ENCODE measurements around the gene NUP85. TPM values are rescaled to one million over a fixed set of nuclear protein-coding genes. Genes with fewer than 3 reads are reported as not detected.

Gene NUP85
- polyA plus RNA-seq, 1 donor from 2014 or later, result 84.1 TPM

DNA sequence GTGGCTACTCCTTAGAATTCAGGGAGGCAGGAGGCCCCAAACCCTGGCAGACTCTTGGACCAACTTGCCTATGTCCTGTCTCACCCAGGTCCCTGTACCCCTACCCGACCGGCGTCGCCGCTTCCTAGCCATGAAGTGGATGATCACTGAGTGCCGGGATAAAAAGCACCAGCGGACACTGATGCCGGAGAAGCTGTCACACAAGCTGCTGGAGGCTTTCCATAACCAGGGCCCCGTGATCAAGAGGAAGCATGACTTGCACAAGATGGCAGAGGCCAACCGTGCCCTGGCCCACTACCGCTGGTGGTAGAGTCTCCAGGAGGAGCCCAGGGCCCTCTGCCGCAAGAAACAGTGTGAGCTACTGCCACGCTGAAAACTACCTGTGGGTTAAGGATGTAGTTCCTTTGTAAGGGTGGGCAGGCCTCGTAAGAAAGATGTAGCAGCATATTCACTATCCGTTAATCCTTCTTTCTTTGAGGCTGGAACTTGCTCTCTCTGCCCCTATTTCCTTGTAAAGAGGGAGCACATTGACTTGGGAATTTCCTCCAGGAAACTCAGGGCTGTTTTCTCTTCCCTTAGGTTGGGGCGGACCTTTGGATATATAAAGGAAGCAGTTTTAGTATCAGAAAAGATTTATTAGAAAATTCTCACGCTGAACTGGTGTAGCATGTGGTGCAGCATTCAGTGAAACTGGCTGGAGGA lies 60.3 kb downstream of the NUP85 start:
- Histone ChIP-seq H3K79me2 (replicated peaks; ENCODE audit: insufficient read depth, low read length) (peaks cover 14% of the 10 kb centered on the region), H3K27ac (ENCODE audit: low read length) (no peak overlapping the region), H3K9ac (ENCODE audit: low read length) (no peak overlapping the region), H3K9me2 (ENCODE audit: insufficient read depth, low read length) (no peaks in the 10 kb centered on the region), H3F3A (ENCODE audit: insufficient read depth, low read length, poor library complexity, severe bottlenecking) (no peaks in the 10 kb centered on the region), H3K4me2 (ENCODE audit: low read length) (no peak overlapping the region), H3K36me3 (ENCODE audit: insufficient read depth, low read length) (no peaks in the 10 kb centered on the region), H3K27me3 (ENCODE audit: insufficient read depth, low read depth, low read length) (no peaks in the 10 kb centered on the region), H2AFZ (ENCODE audit: low read depth, low read length) (no peak overlapping the region), H4K20me1 (ENCODE audit: insufficient read depth) (no peaks in the 10 kb centered on the region), H3K4me3 (ENCODE audit: low read length) (no peak overlapping the region), H3K9me3 (ENCODE audit: low read length) (no peaks in the 10 kb centered on the region)
- TF ChIP-seq EZH2 (IDR thresholded peaks at IDR 0.05; ENCODE audit: borderline replicate concordance, insufficient read depth, low read length, poor library complexity, severe bottlenecking) (no peak), MXI1 (conservative IDR thresholded peaks at IDR 0.05; ENCODE audit: poor library complexity, severe bottlenecking) (no peak), TAF1 (IDR thresholded peaks at IDR 0.05; ENCODE audit: low read depth) (no peak), EP300 (conservative IDR thresholded peaks at IDR 0.05; ENCODE audit: poor library complexity, severe bottlenecking) (no peak), POLR2AphosphoS5 (IDR thresholded peaks at IDR 0.05) (no peak), RAD21 (conservative IDR thresholded peaks at IDR 0.05) (no peak), SMC3 (conservative IDR thresholded peaks at IDR 0.05; ENCODE audit: poor library complexity) (no peak)
- TF ChIP-seq, protein P1, sequence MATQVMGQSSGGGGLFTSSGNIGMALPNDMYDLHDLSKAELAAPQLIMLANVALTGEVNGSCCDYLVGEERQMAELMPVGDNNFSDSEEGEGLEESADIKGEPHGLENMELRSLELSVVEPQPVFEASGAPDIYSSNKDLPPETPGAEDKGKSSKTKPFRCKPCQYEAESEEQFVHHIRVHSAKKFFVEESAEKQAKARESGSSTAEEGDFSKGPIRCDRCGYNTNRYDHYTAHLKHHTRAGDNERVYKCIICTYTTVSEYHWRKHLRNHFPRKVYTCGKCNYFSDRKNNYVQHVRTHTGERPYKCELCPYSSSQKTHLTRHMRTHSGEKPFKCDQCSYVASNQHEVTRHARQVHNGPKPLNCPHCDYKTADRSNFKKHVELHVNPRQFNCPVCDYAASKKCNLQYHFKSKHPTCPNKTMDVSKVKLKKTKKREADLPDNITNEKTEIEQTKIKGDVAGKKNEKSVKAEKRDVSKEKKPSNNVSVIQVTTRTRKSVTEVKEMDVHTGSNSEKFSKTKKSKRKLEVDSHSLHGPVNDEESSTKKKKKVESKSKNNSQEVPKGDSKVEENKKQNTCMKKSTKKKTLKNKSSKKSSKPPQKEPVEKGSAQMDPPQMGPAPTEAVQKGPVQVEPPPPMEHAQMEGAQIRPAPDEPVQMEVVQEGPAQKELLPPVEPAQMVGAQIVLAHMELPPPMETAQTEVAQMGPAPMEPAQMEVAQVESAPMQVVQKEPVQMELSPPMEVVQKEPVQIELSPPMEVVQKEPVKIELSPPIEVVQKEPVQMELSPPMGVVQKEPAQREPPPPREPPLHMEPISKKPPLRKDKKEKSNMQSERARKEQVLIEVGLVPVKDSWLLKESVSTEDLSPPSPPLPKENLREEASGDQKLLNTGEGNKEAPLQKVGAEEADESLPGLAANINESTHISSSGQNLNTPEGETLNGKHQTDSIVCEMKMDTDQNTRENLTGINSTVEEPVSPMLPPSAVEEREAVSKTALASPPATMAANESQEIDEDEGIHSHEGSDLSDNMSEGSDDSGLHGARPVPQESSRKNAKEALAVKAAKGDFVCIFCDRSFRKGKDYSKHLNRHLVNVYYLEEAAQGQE (IDR thresholded peaks at IDR 0.05; ENCODE audit: borderline replicate concordance), result no peak
- TF ChIP-seq, protein P2, sequence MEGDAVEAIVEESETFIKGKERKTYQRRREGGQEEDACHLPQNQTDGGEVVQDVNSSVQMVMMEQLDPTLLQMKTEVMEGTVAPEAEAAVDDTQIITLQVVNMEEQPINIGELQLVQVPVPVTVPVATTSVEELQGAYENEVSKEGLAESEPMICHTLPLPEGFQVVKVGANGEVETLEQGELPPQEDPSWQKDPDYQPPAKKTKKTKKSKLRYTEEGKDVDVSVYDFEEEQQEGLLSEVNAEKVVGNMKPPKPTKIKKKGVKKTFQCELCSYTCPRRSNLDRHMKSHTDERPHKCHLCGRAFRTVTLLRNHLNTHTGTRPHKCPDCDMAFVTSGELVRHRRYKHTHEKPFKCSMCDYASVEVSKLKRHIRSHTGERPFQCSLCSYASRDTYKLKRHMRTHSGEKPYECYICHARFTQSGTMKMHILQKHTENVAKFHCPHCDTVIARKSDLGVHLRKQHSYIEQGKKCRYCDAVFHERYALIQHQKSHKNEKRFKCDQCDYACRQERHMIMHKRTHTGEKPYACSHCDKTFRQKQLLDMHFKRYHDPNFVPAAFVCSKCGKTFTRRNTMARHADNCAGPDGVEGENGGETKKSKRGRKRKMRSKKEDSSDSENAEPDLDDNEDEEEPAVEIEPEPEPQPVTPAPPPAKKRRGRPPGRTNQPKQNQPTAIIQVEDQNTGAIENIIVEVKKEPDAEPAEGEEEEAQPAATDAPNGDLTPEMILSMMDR (IDR thresholded peaks at IDR 0.05; ENCODE audit: poor library complexity, severe bottlenecking), result no peak

DNA sequence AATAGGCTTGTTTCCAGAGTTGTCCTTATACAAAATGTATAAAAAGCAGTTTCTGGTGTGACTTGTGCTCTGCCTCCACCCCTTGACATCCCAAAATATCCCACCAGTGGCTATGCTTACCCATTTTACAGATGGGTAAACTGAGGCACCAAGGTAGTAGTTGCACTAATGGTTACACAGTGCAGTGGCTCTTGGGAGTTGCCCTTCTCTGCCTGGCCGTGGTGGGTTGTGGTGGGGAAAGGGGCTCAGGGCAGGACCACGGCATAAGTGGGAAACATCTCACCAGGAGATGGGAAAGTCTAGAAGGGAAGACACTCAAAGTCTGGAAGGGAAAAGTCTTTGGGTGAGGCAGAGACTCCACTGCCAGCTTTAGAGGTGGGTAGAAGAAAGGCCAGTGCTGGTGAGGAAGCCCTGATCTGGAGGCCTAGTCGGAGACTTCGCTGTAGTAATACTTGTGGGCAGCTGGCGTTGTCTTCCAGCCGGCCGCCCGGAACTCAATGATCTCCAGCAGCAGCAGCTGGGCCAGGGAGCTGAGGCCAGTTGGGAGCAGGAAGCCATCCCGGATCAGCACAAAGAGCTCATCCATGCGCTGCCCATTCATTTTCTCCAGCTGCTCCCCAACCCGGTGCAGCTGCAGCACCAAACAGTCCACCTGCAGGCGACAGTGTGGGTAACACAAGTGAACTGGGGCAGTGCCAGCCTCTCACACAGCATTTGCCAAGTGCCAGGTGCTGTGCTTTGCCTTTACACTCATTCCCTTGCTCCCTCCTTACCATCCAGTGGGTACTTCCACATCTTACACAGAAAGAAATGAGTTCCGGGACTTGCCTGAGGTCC lies 61.1 kb downstream of the NUP85 start:
- Histone ChIP-seq H3K4me2 (ENCODE audit: low read length) (no peak overlapping the region), H3K27me3 (ENCODE audit: insufficient read depth, low read depth, low read length) (no peaks in the 10 kb centered on the region), H3K4me3 (ENCODE audit: low read length) (no peak overlapping the region), H4K20me1 (ENCODE audit: insufficient read depth) (no peaks in the 10 kb centered on the region), H3K79me2 (replicated peaks; ENCODE audit: insufficient read depth, low read length) (peaks cover 12% of the 10 kb centered on the region), H3K27ac (ENCODE audit: low read length) (no peak overlapping the region), H3K9me3 (ENCODE audit: low read length) (no peaks in the 10 kb centered on the region), H3F3A (ENCODE audit: insufficient read depth, low read length, poor library complexity, severe bottlenecking) (no peaks in the 10 kb centered on the region), H3K9me2 (ENCODE audit: insufficient read depth, low read length) (no peaks in the 10 kb centered on the region), H2AFZ (ENCODE audit: low read depth, low read length) (no peak overlapping the region), H3K36me3 (ENCODE audit: insufficient read depth, low read length) (no peaks in the 10 kb centered on the region), H3K9ac (ENCODE audit: low read length) (no peak overlapping the region)
- TF ChIP-seq RAD21 (conservative IDR thresholded peaks at IDR 0.05) (no peak), TAF1 (IDR thresholded peaks at IDR 0.05; ENCODE audit: low read depth) (no peak), EZH2 (IDR thresholded peaks at IDR 0.05; ENCODE audit: borderline replicate concordance, insufficient read depth, low read length, poor library complexity, severe bottlenecking) (no peak), MXI1 (conservative IDR thresholded peaks at IDR 0.05; ENCODE audit: poor library complexity, severe bottlenecking) (no peak)
- TF ChIP-seq, protein P2 (IDR thresholded peaks at IDR 0.05; ENCODE audit: poor library complexity, severe bottlenecking), result no peak
